Activated CD8-positive, alpha-beta T cell treated with anti-CD3 and anti-CD28 coated beads for 36 hours (primary cell): Measurements from ENCODE around the gene DNAH11. TPM values are rescaled to one million over a fixed set of nuclear protein-coding genes. Genes with fewer than 3 reads are reported as not detected.
A peak's percentile ranks its signal among the peaks of the same experiment; 100 is the strongest.

Source experiments
- ATAC-seq: fragments of 200-7000 bp; cut with Tn5 transposase; one replicate; pipeline ENCODE4 v1.10.0; 2021; ENCODE audit warnings: mild to moderate bottlenecking, moderate library complexity
- CTCF ChIA-PET: fragments of 350-600 bp; sonication (Branson Sonifier 250); formaldehyde crosslinking; loops from one replicate; lab custom pipeline; 2021; ENCODE audit warnings: antibody characterized with exemption; lab: Charles Lee
- POLR2A ChIA-PET: fragments of 350-600 bp; sonication (Branson Sonifier 250); formaldehyde crosslinking; loops from one replicate; lab custom pipeline; 2021; ENCODE audit warnings: antibody characterized with exemption; lab: Charles Lee
- DNase-seq: peaks from one replicate; pipeline ENCODE4 v3.0.0-alpha.2; 2020
- H3K27ac Mint-ChIP-seq: one replicate; pipeline ENCODE4 v1.8.0; 2021; ENCODE audit warnings: mild to moderate bottlenecking, mixed read lengths
- H3K27me3 Mint-ChIP-seq: one replicate; pipeline ENCODE4 v1.8.0; 2021; ENCODE audit warnings: mixed read lengths
- H3K36me3 Mint-ChIP-seq: one replicate; pipeline ENCODE4 v1.8.0; 2021; ENCODE audit warnings: low read depth, mixed read lengths
- H3K4me1 Mint-ChIP-seq: one replicate; pipeline ENCODE4 v1.8.0; 2021; ENCODE audit warnings: low read depth, mixed read lengths
- H3K4me3 Mint-ChIP-seq: one replicate; pipeline ENCODE4 v1.8.0; 2021; ENCODE audit warnings: mild to moderate bottlenecking, moderate library complexity, mixed read lengths
- H3K9me3 Mint-ChIP-seq: one replicate; pipeline ENCODE4 v1.8.0; 2021; ENCODE audit warnings: mixed read lengths
- intact Hi-C: fragments of 100-400 bp; cut with micrococcal nuclease; formaldehyde crosslinking; loops from one replicate; pipeline ENCODE4 v1.10.0; 2022
- total RNA-seq, 2 experiments: library from RNA; stranded (reverse); gene quantifications; one replicate each; pipeline ENCODE4 v1.2.3, GENCODE V29; 2021
- TF ChIP-seq, protein P1 (sequence below): fragments of 200-600 bp; IDR thresholded peaks from one replicate; pipeline ENCODE4 v1.8.0; 2022; ENCODE audit warnings: antibody characterized with exemption, mild to moderate bottlenecking

The DNAH11 gene
- total RNA-seq, 2 experiments from 2014 or later = 2.3 to 2.7 TPM

DNA sequence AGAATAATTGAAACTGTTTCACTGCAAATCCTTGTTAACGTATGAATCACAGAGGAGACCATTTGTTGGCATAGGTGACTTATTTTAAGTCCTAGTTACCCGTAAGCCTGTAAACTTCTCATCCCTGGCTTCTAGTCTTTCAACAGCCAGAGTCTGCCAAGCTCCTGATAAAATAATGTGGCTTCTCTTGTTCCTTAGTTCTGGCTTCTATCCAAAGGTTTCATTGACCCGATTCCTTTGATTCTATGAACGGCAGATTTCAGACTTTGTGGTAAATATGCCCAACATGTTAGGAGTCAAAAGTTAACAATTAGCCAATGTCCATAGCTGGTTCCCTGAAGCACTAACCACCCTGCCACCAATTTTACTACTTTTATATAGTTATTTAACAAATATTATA lies 23.3 kb downstream of the DNAH11 start:
- H3K4me3 Mint-ChIP-seq = no peak overlapping the region
- no peaks in the 10 kb centered on the region for H3K36me3 Mint-ChIP-seq
- intact Hi-C loops = no loop called here
- ChIA-PET CTCF (no interaction called here), POLR2A (no interaction called here)
- no peak for ATAC-seq
- TF ChIP-seq, protein P1, sequence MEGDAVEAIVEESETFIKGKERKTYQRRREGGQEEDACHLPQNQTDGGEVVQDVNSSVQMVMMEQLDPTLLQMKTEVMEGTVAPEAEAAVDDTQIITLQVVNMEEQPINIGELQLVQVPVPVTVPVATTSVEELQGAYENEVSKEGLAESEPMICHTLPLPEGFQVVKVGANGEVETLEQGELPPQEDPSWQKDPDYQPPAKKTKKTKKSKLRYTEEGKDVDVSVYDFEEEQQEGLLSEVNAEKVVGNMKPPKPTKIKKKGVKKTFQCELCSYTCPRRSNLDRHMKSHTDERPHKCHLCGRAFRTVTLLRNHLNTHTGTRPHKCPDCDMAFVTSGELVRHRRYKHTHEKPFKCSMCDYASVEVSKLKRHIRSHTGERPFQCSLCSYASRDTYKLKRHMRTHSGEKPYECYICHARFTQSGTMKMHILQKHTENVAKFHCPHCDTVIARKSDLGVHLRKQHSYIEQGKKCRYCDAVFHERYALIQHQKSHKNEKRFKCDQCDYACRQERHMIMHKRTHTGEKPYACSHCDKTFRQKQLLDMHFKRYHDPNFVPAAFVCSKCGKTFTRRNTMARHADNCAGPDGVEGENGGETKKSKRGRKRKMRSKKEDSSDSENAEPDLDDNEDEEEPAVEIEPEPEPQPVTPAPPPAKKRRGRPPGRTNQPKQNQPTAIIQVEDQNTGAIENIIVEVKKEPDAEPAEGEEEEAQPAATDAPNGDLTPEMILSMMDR = no peak
- no peaks in the 10 kb centered on the region for H3K9me3 Mint-ChIP-seq
- no peak overlapping the region for H3K27ac Mint-ChIP-seq
- no peaks in the 10 kb centered on the region for H3K4me1 Mint-ChIP-seq
- no peak for DNase-seq
- peaks cover 5% of the 10 kb centered on the region for H3K27me3 Mint-ChIP-seq

DNA sequence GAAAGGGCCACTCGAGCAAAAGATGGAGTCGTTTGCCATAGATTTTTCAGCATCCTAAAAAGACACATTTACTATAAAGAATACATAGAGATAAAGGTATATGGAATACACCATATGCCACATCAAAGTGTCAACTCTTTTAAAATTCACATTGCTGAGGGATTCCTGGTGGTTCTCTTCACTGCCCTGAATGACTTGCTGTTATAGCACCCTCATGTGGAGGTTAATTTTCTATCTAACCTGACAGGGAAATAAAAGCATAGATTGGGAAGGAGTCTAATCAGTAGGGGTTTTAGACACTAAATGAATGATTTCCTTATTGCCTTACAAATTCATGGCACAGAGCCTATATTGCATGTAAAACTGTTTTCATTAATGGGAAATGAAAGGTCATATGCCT lies 25.9 kb downstream of the DNAH11 start:
- TF ChIP-seq, protein P1 = peak; percentile 32
- DNase-seq (no peak), ATAC-seq (no peak)
- no peak overlapping the region for H3K4me3 Mint-ChIP-seq
- intact Hi-C loops = no loop called here
- H3K4me1 Mint-ChIP-seq = no peaks in the 10 kb centered on the region
- ChIA-PET POLR2A (no interaction called here), CTCF (no interaction called here)
- H3K27ac Mint-ChIP-seq = no peak overlapping the region
- H3K27me3 Mint-ChIP-seq = peaks cover 5% of the 10 kb centered on the region
- no peaks in the 10 kb centered on the region for H3K36me3 Mint-ChIP-seq
- no peaks in the 10 kb centered on the region for H3K9me3 Mint-ChIP-seq

DNA sequence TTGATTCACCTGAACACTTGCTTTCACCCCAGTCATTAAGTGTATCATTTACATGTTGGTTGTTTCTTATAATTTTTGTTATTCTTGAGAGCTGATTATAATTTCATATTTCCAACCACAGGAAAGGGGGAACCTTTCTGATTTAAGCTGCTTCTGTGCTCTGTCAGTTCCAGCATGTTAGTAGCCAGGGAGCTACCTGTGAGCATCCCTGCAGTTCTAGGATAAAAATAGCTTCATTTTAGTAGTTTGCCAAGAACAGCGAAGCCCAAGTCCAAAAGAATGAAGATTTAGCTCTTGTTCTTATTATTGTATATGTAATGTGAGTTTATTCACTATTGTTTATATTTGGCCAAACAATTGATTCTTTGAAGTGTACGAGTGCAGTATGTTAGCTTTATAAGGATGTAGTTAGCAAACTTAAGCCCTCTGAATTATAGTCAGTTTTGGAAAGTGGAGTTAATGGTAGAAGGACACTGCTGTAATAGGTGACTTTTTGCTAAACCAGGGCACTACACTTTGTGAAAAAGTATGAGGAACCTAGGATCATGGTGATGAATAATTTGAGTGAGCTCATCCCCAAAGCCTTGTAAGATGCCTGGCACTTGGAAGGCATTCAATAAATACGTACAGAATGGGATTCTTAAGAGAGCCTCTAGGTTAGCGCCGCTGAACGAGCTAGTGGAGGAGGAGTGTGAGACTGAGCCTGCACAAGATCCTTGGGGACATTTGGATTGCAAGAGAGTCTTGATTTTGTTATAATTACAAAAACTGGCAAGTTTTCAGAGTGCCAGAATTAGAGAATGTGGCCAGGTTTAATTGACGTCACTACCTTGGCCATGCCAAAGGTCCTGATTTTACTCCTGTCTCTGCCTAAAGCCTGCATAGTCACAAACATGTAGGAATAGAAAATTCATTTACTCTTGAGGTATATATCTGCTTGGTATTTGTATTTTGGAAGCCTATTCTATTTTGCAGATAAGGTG lies 29.8 kb downstream of the DNAH11 start:
- Mint-ChIP-seq H3K4me1 (no peaks in the 10 kb centered on the region), H3K27ac (no peak overlapping the region), H3K36me3 (no peaks in the 10 kb centered on the region), H3K27me3 (peaks cover 5% of the 10 kb centered on the region), H3K9me3 (no peaks in the 10 kb centered on the region), H3K4me3 (no peak overlapping the region)
- POLR2A ChIA-PET = no interaction called here
- CTCF ChIA-PET = interaction anchor here (0.9 kb wide), 1 partner anchor 310 kb away, joined by 3 read pairs; no protein-coding TSS in a partner anchor
- TF ChIP-seq, protein P1 = no peak
- ATAC-seq (no peak), DNase-seq (no peak)
- intact Hi-C loops = no loop called here

DNA sequence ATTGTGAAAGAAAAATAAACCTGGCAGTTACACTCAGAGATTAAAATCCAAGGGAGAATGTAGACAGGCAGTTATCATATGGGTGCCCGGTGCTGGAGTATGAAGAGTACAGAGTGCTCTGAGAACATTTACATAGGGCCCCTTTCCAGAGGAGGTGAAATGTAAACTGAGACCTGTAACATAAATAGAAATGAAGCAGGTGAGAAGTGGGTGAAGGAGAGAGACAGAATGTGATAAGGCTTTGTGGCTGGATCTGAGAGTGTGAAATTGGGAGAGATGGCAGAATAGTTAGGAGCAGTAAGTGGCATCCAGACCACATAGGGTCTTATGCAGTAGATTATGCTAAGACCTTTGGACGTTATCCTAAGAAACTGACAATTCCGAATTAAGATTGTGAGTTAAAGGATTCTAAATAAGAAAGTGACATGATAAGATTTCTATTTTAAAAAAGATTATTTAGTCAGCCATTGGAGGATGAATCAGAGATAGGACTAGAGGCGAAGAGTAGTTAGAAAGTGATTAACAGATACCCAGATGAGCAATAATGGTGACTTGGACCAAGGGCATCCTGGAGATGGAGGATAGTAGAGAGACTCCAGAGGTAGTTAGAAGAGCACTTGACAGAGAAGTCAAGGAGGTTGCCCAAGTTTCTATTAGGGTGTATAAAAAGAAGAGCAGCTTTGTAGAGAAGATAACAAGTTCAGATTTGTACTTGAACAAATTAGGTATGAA lies 36.7 kb downstream of the DNAH11 start:
- H3K36me3 Mint-ChIP-seq = no peaks in the 10 kb centered on the region
- CTCF ChIA-PET = no interaction called here
- H3K4me3 Mint-ChIP-seq = no peak overlapping the region
- POLR2A ChIA-PET = no interaction called here
- H3K27ac Mint-ChIP-seq = no peak overlapping the region
- DNase-seq = no peak
- intact Hi-C loops = no loop called here
- H3K4me1 Mint-ChIP-seq = peaks cover 5% of the 10 kb centered on the region
- TF ChIP-seq, protein P1 = no peak
- H3K9me3 Mint-ChIP-seq = peaks cover 8% of the 10 kb centered on the region
- H3K27me3 Mint-ChIP-seq = no peaks in the 10 kb centered on the region
- ATAC-seq = no peak
